ENCODE data around the gene CORIN. TPM values are rescaled to one million over a fixed set of nuclear protein-coding genes. Genes with fewer than 3 reads are reported as not detected.

The CORIN gene, protein sequence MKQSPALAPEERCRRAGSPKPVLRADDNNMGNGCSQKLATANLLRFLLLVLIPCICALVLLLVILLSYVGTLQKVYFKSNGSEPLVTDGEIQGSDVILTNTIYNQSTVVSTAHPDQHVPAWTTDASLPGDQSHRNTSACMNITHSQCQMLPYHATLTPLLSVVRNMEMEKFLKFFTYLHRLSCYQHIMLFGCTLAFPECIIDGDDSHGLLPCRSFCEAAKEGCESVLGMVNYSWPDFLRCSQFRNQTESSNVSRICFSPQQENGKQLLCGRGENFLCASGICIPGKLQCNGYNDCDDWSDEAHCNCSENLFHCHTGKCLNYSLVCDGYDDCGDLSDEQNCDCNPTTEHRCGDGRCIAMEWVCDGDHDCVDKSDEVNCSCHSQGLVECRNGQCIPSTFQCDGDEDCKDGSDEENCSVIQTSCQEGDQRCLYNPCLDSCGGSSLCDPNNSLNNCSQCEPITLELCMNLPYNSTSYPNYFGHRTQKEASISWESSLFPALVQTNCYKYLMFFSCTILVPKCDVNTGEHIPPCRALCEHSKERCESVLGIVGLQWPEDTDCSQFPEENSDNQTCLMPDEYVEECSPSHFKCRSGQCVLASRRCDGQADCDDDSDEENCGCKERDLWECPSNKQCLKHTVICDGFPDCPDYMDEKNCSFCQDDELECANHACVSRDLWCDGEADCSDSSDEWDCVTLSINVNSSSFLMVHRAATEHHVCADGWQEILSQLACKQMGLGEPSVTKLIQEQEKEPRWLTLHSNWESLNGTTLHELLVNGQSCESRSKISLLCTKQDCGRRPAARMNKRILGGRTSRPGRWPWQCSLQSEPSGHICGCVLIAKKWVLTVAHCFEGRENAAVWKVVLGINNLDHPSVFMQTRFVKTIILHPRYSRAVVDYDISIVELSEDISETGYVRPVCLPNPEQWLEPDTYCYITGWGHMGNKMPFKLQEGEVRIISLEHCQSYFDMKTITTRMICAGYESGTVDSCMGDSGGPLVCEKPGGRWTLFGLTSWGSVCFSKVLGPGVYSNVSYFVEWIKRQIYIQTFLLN
- 0.51 TPM for total RNA-seq (ENCODE audit: unreplicated experiment)
- long read RNA-seq, partial matches to known transcripts: 0 of 1 reads
- long read RNA-seq, other reads (novel, unspliced or antisense): 1 of 1 reads

GRCh38 chr4:47837908-47838294 is at the start of gene CORIN:
CORIN (minus strand) TSS chr4:47838067; CDS start chr4:47837949, 118 bp downstream.
- no peak for TF ChIP-seq CTCF (IDR thresholded peaks at IDR 0.05; ENCODE audit: unreplicated experiment)
- H3K36me3 Mint-ChIP-seq (ENCODE audit: low read depth, unreplicated experiment): no peaks in the 10 kb centered on the region
- no peaks in the 10 kb centered on the region for H3K9me3 Mint-ChIP-seq (ENCODE audit: unreplicated experiment)
- peaks cover 10% of the 10 kb centered on the region for H3K27me3 Mint-ChIP-seq (ENCODE audit: unreplicated experiment)
- H3K27ac Mint-ChIP-seq (ENCODE audit: unreplicated experiment): no peak within 1 kb of the TSS
- no peak for DNase-seq (ENCODE audit: low spot score)
- H3K4me1 Mint-ChIP-seq (ENCODE audit: unreplicated experiment): peaks cover 13% of the 10 kb centered on the region
- peak within 1 kb of the TSS; percentile 77 for H3K4me3 Mint-ChIP-seq (ENCODE audit: unreplicated experiment)

DNA sequence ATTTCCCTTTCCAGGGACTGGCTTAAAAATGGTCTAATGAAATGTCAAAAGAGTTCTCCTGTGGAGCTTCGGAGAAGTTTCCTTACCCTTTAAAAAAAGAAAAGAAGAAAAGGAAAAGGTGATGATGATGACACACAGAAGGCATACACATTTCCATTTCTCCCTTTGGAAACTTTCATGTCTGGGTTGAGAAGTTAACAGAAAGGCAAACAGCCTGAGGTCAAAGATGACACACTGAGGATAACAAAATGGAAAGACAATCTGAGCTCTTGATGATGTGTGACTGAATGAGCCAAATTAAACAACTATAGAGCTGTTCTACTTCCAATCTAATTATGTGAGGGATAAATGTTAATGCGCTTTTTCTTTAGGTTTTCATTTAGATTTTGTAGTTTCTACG is 44.4 kb upstream of the CORIN start:
- TF ChIP-seq CTCF (IDR thresholded peaks at IDR 0.05; ENCODE audit: unreplicated experiment): no peak
- Mint-ChIP-seq H3K4me1 (ENCODE audit: unreplicated experiment) (no peaks in the 10 kb centered on the region), H3K4me3 (ENCODE audit: unreplicated experiment) (no peak overlapping the region), H3K36me3 (ENCODE audit: low read depth, unreplicated experiment) (peaks cover 13% of the 10 kb centered on the region), H3K27ac (ENCODE audit: unreplicated experiment) (no peak overlapping the region), H3K9me3 (ENCODE audit: unreplicated experiment) (no peaks in the 10 kb centered on the region), H3K27me3 (ENCODE audit: unreplicated experiment) (no peaks in the 10 kb centered on the region)
- DNase-seq (ENCODE audit: low spot score): no peak

GRCh38 chr4:47879458-47879857 is 41.6 kb upstream of the CORIN start:
- no peak for DNase-seq (ENCODE audit: low spot score)
- peaks cover 25% of the 10 kb centered on the region for H3K36me3 Mint-ChIP-seq (ENCODE audit: low read depth, unreplicated experiment)
- no peaks in the 10 kb centered on the region for H3K9me3 Mint-ChIP-seq (ENCODE audit: unreplicated experiment)
- no peak overlapping the region for H3K27ac Mint-ChIP-seq (ENCODE audit: unreplicated experiment)
- no peak for TF ChIP-seq CTCF (IDR thresholded peaks at IDR 0.05; ENCODE audit: unreplicated experiment)
- no peak overlapping the region for H3K4me3 Mint-ChIP-seq (ENCODE audit: unreplicated experiment)
- H3K27me3 Mint-ChIP-seq (ENCODE audit: unreplicated experiment): no peaks in the 10 kb centered on the region
- no peaks in the 10 kb centered on the region for H3K4me1 Mint-ChIP-seq (ENCODE audit: unreplicated experiment)

DNA sequence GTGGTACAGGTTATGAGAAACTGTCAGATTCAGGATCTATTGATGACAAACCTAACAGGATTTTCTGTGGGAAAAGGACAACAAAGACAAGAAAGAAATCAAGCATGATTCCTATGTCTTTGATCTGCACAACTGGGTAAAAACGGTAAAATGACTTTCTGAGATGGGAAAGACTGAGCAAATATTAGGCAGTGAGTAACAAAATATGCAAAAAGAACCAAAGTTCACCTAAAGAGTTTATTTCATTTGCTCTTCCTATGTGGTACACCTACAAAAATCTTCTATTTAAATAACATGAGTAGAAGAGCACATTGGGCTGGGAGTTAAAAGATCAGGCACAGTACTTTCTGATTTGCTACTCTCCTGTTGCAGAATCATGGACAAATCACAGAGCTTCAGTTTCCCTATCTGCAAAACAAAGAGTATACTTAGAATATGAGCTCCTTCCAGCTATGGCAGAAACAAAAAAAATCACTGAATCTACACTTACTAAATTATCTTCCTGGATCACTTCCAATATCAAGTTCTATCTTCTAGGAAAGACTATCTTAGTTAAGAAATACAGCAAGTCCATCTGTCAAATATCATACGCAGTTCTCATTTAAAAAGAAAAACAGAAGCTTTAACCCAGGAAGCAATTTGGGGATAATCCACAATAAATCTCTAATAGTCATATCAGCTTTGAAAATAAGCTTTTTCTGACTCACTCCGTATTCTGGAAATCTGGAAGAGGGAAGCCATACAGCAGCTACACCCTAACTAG is 39.1 kb upstream of the CORIN start:
- H3K4me3 Mint-ChIP-seq (ENCODE audit: unreplicated experiment): no peak overlapping the region

More for the DNA sequence above, 39.1 kb upstream of the CORIN start:
- no peaks in the 10 kb centered on the region for H3K9me3 Mint-ChIP-seq (ENCODE audit: unreplicated experiment)
- TF ChIP-seq CTCF (IDR thresholded peaks at IDR 0.05; ENCODE audit: unreplicated experiment): no peak
- H3K36me3 Mint-ChIP-seq (ENCODE audit: low read depth, unreplicated experiment): peaks cover 36% of the 10 kb centered on the region
- no peaks in the 10 kb centered on the region for H3K4me1 Mint-ChIP-seq (ENCODE audit: unreplicated experiment)
- no peak overlapping the region for H3K27ac Mint-ChIP-seq (ENCODE audit: unreplicated experiment)
- no peaks in the 10 kb centered on the region for H3K27me3 Mint-ChIP-seq (ENCODE audit: unreplicated experiment)
- no peak for DNase-seq (ENCODE audit: low spot score)

Measured in endothelial cell (in vitro differentiated cells).